Transverse colon (tissue), 4 donors: ENCODE measurements around the gene BCCIP. TPM values are rescaled to one million over a fixed set of nuclear protein-coding genes. Genes with fewer than 3 reads are reported as not detected.
A peak's percentile ranks its signal among the peaks of the same experiment; 100 is the strongest.

Source experiments
- DNase-seq: peaks from one replicate; pipeline ENCODE4 v3.0.0-alpha.2; 2019
- H3K27ac ChIP-seq, 4 donors: fragments of 200-600 bp; sonication (generic); 2 replicates each; pipeline ENCODE4 v1.5.1; 2016 to 2018; ENCODE audit warnings: inconsistent platforms in 4 of 4
- H3K27me3 ChIP-seq: fragments of 200-600 bp; sonication (generic); 2 replicates; pipeline ENCODE4 v1.5.1; 2017; ENCODE audit warnings: inconsistent platforms
- H3K36me3 ChIP-seq, 4 donors: fragments of 200-600 bp; sonication (generic); 2 replicates each; pipeline ENCODE4 v1.5.1; 2017 to 2019; ENCODE audit warnings: inconsistent platforms in 4 of 4
- H3K4me1 ChIP-seq, 4 donors: fragments of 200-600 bp; sonication (generic); 2 replicates each; pipeline ENCODE4 v1.5.1; 2017 to 2020; ENCODE audit warnings: inconsistent platforms in 4 of 4
- H3K4me3 ChIP-seq, 4 donors: fragments of 200-600 bp; sonication (generic); 1 replicate in 1 of 4; 2 replicates in 3 of 4; pipeline versions ENCODE4 v1.5.1 to v1.6.1; 2017 to 2019; ENCODE audit warnings: inconsistent platforms in 4 of 4
- H3K9me3 ChIP-seq, 2 donors: fragments of 200-600 bp; sonication (generic); 2 replicates each; pipeline ENCODE4 v1.5.1; 2017 to 2019; ENCODE audit warnings: inconsistent platforms in 2 of 2
- CTCF ChIP-seq, 5 experiments: fragments of 200-600 bp in 3 of 5; fragments of 450-650 bp in 2 of 5; sonication (generic) in 3 of 5; IDR thresholded peaks; 1 replicate in 2 of 5; 2 replicates in 3 of 5; pipeline ENCODE4 v1.5.1; 2016 to 2017; ENCODE audit warnings: antibody characterized with exemption in 5 of 5, inconsistent platforms in 3 of 5, mild to moderate bottlenecking in 2 of 5, moderate library complexity in 1 of 5
- EP300 ChIP-seq: sonication (generic); formaldehyde crosslinking; IDR thresholded peaks from one replicate; pipeline ENCODE4 v1.6.1; 2017; ENCODE audit warnings: antibody characterized with exemption, low read depth
- POLR2A ChIP-seq: fragments of 450-650 bp; IDR thresholded peaks from one replicate; pipeline ENCODE4 v1.6.1; 2016; ENCODE audit warnings: antibody characterized with exemption, mild to moderate bottlenecking, moderate library complexity
- POLR2AphosphoS5 ChIP-seq, 3 donors: sonication (generic); formaldehyde crosslinking; IDR thresholded peaks; one replicate each; pipeline ENCODE4 v1.6.1; 2016; ENCODE audit warnings: antibody characterized with exemption in 3 of 3
- WGBS, 2 donors: methylation state at CpG; one replicate each; pipeline ENCODE4 v1.1.5; 2018; ENCODE audit warnings: low coverage in 1 of 2; 5-methylcytosine and 5-hydroxymethylcytosine counted together
- in situ Hi-C, 4 donors: fragments of 200-750 bp; cut with MboI; loops; one replicate each; pipeline versions ENCODE4 v1.15.0 to v1.15.1; 2017; ENCODE audit warnings: low sequenced_read_pairs in 3 of 4, low pct_ligation_motif_present in 1 of 4, low pct_unique_long_range_greater_than_20kb in 1 of 4
- intact Hi-C: fragments of 100-400 bp; cut with DNase I; formaldehyde crosslinking; loops from one replicate; pipeline ENCODE4 v1.15.1; 2023; ENCODE audit warnings: low total_unique reads
- total RNA-seq, 4 donors: library from RNA; depleted of rRNA; stranded (reverse); fragments of >200 nt; gene quantifications; one replicate each; pipeline ENCODE4 v1.1.0, GENCODE V29; 2016

The BCCIP gene
- 10 to 100 TPM in 2 of 4 donors, 1 to 10 TPM in 2; 4.1 to 34.8 (median 15.0) TPM for total RNA-seq

- peaks cover 17 to 38% (median 31%) of the 10 kb centered on the region in 4 donors for H3K4me1 ChIP-seq
Observed at GRCh38 chr10:125822878-125823662, at the start of gene BCCIP, which contains the start of gene UROS. Gene BCCIP (plus strand): TSS chr10:125823546. CDS start chr10:125823558, 12 bp downstream. Gene UROS (minus strand): TSS chr10:125823258. CDS start chr10:125816499, 6,759 bp downstream.

GRCh38 chr10:125773687-125774543, 49.4 kb upstream of the BCCIP start:
- H3K27me3 ChIP-seq: no peaks in the 10 kb centered on the region
- no peak overlapping the region for H3K27ac ChIP-seq
- peaks cover 0 to 2% (median 0%) of the 10 kb centered on the region in 4 donors for H3K4me1 ChIP-seq
- intact Hi-C loops (no loop called here), in situ Hi-C loops (no loop called here)
- no peak for DNase-seq
- TF ChIP-seq CTCF (IDR thresholded peaks at IDR 0.05) (no peak), EP300 (no peak), POLR2A (no peak), POLR2AphosphoS5 (IDR thresholded peaks at IDR 0.05) (no peak)
- H3K36me3 ChIP-seq: no peaks in the 10 kb centered on the region
- H3K9me3 ChIP-seq: no peaks in the 10 kb centered on the region
- 92% methylated on average over 58 of the region's 75 CpGs; no CpG with 5 or more reads in 1 of the 2 donors for WGBS, 2 donors
- H3K4me3 ChIP-seq: no peak overlapping the region

More at GRCh38 chr10:125822878-125823662, at the start of gene BCCIP, which contains the start of gene UROS:
- peak; percentile 92 for DNase-seq
- Histone ChIP-seq H3K36me3 (peaks cover 0 to 16% (median 5%) of the 10 kb centered on the region in 4 donors), H3K4me3 (peak within 1 kb of the TSS; percentile 70 to 92 (median 90)), H3K9me3 (no peaks in the 10 kb centered on the region), H3K27me3 (no peaks in the 10 kb centered on the region), H3K27ac (peak within 1 kb of the TSS; percentile 87 to 92 (median 90))
- TF ChIP-seq CTCF (IDR thresholded peaks at IDR 0.05): no peak
- peak; percentile 54 to 87 (median 76) for TF ChIP-seq POLR2AphosphoS5 (IDR thresholded peaks at IDR 0.05)
- TF ChIP-seq POLR2A: peak; percentile 68
- in situ Hi-C loops: no loop called here
- WGBS, 2 donors: 0% methylated on average over 13 to 43 of the region's 74 CpGs
- intact Hi-C loops: no loop called here

GRCh38 chr10:125774581-125775191, 48.7 kb upstream of the BCCIP start:
- intact Hi-C loops (no loop called here), in situ Hi-C loops (no loop called here)
- H3K36me3 ChIP-seq: no peaks in the 10 kb centered on the region
- TF ChIP-seq POLR2A: no peak
- no peak for TF ChIP-seq EP300
- no peak for TF ChIP-seq POLR2AphosphoS5 (IDR thresholded peaks at IDR 0.05)
- no peak for TF ChIP-seq CTCF (IDR thresholded peaks at IDR 0.05)
- DNase-seq: no peak
- no peaks in the 10 kb centered on the region for H3K4me1 ChIP-seq
- no peaks in the 10 kb centered on the region for H3K9me3 ChIP-seq
- H3K27ac ChIP-seq: no peak overlapping the region
- 77 to 89% methylated on average over 10 to 32 of the region's 32 CpGs for WGBS, 2 donors
- no peaks in the 10 kb centered on the region for H3K27me3 ChIP-seq
- no peak overlapping the region for H3K4me3 ChIP-seq
